ENCODE data around the gene FAM174A. TPM values are rescaled to one million over a fixed set of nuclear protein-coding genes. Genes with fewer than 3 reads are reported as not detected.

The FAM174A gene
- total RNA-seq, 1 donor from 2014 or later, result 4.0 TPM

DNA sequence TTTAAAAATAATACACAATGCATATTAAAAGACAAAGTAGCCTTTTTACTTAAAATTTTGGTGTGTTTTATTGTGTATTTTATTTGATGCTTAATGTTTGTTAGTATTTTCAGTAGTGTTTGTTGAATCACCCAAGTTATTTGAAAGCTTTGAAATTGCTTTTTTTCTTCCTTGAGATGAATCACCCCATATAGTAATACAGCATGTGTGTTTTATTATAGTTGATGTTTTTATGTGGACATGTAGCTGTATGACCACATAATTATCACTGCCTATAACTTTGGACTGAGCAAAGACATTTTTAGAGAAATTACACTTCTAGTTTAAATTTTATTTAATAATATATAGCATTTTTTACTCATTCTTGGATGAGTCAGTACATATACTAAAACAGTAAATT lies 18.0 kb downstream of the FAM174A start:
- Mint-ChIP-seq H3K9me3 (peaks cover 1% of the 10 kb centered on the region), H3K27me3 (ENCODE audit: low read depth) (no peaks in the 10 kb centered on the region), H3K4me1 (no peaks in the 10 kb centered on the region), H3K4me3 (no peak overlapping the region), H3K36me3 (ENCODE audit: low read depth) (peaks cover 5% of the 10 kb centered on the region), H3K27ac (ENCODE audit: unreplicated experiment) (no peak overlapping the region)
- TF ChIP-seq, protein P1, sequence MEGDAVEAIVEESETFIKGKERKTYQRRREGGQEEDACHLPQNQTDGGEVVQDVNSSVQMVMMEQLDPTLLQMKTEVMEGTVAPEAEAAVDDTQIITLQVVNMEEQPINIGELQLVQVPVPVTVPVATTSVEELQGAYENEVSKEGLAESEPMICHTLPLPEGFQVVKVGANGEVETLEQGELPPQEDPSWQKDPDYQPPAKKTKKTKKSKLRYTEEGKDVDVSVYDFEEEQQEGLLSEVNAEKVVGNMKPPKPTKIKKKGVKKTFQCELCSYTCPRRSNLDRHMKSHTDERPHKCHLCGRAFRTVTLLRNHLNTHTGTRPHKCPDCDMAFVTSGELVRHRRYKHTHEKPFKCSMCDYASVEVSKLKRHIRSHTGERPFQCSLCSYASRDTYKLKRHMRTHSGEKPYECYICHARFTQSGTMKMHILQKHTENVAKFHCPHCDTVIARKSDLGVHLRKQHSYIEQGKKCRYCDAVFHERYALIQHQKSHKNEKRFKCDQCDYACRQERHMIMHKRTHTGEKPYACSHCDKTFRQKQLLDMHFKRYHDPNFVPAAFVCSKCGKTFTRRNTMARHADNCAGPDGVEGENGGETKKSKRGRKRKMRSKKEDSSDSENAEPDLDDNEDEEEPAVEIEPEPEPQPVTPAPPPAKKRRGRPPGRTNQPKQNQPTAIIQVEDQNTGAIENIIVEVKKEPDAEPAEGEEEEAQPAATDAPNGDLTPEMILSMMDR (conservative IDR thresholded peaks at IDR 0.05), result no peak
- DNase-seq (ENCODE audit: low read depth, low spot score), result no peak

DNA sequence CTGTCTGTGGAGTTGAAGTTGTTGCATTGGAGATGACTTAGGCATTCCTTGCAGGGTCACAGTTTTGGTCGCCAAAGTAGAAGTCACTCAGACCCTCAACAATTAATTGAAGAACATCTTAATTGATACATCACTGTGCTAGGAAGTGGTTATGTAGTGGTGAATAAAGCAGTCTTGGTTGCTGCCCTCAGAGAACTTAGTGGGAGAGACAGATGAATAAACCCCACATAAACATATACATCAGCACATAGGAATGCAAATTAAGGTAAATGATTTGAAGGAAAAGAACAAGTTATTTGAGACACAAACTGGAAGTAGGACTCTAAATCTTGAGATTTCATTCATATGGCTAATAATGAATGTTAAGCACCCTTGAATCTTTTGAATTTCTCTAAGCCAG lies 25.7 kb downstream of the FAM174A start:
- Mint-ChIP-seq H3K4me3 (no peak overlapping the region), H3K9me3 (peaks cover 4% of the 10 kb centered on the region), H3K4me1 (no peaks in the 10 kb centered on the region), H3K36me3 (ENCODE audit: low read depth) (peaks cover 5% of the 10 kb centered on the region), H3K27me3 (ENCODE audit: low read depth) (no peaks in the 10 kb centered on the region), H3K27ac (ENCODE audit: unreplicated experiment) (no peak overlapping the region)
- TF ChIP-seq, protein P1 (conservative IDR thresholded peaks at IDR 0.05), result no peak
- no peak for DNase-seq (ENCODE audit: low read depth, low spot score)

DNA sequence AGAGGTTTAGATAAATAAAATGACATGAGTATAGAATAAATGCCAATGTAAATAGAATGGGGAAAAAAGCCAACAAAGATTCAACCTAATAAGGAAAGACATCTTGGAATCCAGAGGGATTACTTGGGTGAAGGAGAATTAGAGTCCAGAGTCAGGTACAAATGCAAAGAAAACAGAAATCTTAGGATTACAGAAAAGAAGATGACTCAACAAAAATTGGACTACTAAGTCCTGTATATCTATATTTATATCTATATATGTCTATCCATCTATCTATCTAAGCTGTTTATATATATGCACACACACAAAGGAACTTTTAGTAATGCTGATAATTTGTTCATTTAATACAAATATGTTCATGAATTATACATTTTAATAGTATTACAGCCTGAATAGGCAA lies 27.6 kb downstream of the FAM174A start:
- DNase-seq (ENCODE audit: low read depth, low spot score), result no peak
- H3K4me3 Mint-ChIP-seq, result no peak overlapping the region
- peaks cover 4% of the 10 kb centered on the region for H3K9me3 Mint-ChIP-seq
- peaks cover 2% of the 10 kb centered on the region for H3K36me3 Mint-ChIP-seq (ENCODE audit: low read depth)
- H3K4me1 Mint-ChIP-seq, result no peaks in the 10 kb centered on the region
- H3K27ac Mint-ChIP-seq (ENCODE audit: unreplicated experiment), result no peak overlapping the region
- H3K27me3 Mint-ChIP-seq (ENCODE audit: low read depth), result no peaks in the 10 kb centered on the region
- TF ChIP-seq, protein P1 (conservative IDR thresholded peaks at IDR 0.05), result no peak

GRCh38 chr5:100566382-100567141 lies 31.4 kb downstream of the FAM174A start:
- peaks cover 2% of the 10 kb centered on the region for H3K36me3 Mint-ChIP-seq (ENCODE audit: low read depth)
- no peaks in the 10 kb centered on the region for H3K4me1 Mint-ChIP-seq
- no peaks in the 10 kb centered on the region for H3K27me3 Mint-ChIP-seq (ENCODE audit: low read depth)
- no peak overlapping the region for H3K27ac Mint-ChIP-seq (ENCODE audit: unreplicated experiment)
- no peak for DNase-seq (ENCODE audit: low read depth, low spot score)
- TF ChIP-seq, protein P1 (conservative IDR thresholded peaks at IDR 0.05), result no peak
- no peaks in the 10 kb centered on the region for H3K9me3 Mint-ChIP-seq
- H3K4me3 Mint-ChIP-seq, result no peak overlapping the region

DNA sequence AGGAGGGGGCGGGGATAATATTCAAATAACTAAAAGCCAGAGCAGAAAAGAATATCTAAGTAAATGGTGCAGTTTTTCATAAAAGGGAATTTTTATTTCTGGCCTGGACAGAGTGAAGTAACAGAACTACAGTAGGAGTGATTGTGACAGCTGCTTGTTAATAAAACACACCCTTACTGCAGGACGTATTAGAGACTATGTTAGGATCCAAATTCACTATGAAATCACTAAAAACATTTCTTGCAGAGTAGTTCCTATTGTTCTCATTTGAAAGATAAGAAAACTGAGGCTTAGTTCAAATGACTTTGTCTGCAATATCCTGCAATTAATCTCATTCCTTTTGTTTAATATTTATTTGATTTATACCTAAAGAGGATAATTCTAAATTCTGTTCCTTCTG lies 39.5 kb downstream of the FAM174A start:
- Mint-ChIP-seq H3K27ac (ENCODE audit: unreplicated experiment) (no peak overlapping the region), H3K4me1 (no peaks in the 10 kb centered on the region), H3K4me3 (no peak overlapping the region), H3K27me3 (ENCODE audit: low read depth) (no peaks in the 10 kb centered on the region), H3K9me3 (no peaks in the 10 kb centered on the region), H3K36me3 (ENCODE audit: low read depth) (no peaks in the 10 kb centered on the region)
- no peak for DNase-seq (ENCODE audit: low read depth, low spot score)
- TF ChIP-seq, protein P1 (conservative IDR thresholded peaks at IDR 0.05), result no peak

All from neural crest cell (in vitro differentiated cells).